BE2C (cell line): ENCODE results near the gene GSE1.

Source experiments
- DNase-seq: peaks from one replicate; pipeline ENCODE4 v3.0.0-alpha.2; 2020
- H3K27me3 ChIP-seq: fragments of 250-450 bp; sonication (Bioruptor Pico); 2 replicates; pipeline ENCODE4 v1.5.1; 2020; ENCODE audit warnings: mild to moderate bottlenecking
- H3K36me3 ChIP-seq: fragments of 250-450 bp; sonication (Bioruptor Pico); 2 replicates; pipeline ENCODE4 v1.5.1; 2020; ENCODE audit warnings: mild to moderate bottlenecking
- H3K4me1 ChIP-seq: fragments of 250-450 bp; sonication (Bioruptor Pico); 2 replicates; pipeline ENCODE4 v1.5.1; 2020
- H3K4me3 ChIP-seq: 2 replicates; pipeline ENCODE4 v1.5.1; 2011; ENCODE audit warnings: low read depth, low read length
- H3K9me3 ChIP-seq: fragments of 250-450 bp; sonication (Bioruptor Pico); 2 replicates; pipeline ENCODE4 v1.5.1; 2020
- TF ChIP-seq, protein P1 (sequence below): IDR thresholded peaks from 2 replicates; pipeline ENCODE4 v1.5.1; 2012; ENCODE audit warnings: mild to moderate bottlenecking, low read depth, low read length

Gene GSE1

DNA sequence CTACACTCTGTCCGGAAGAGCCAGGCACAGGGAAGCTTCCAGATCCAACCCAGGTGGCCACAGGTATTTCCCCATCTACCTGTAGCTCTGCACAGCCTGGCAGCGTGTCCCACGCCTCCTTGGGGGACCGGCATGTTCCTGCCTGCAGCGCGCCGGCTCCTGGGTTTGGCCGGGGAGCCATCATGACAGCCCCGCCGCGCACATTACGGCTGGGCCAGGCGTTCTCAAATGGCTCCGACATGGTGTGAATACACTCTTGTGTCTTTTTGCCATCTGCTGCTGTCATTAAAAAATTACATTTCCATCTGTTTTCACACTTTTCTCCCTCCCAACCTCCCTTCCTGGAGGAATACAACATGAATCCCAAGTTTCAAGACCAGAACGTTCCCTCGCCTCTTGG is 83.7 kb downstream of the GSE1 start:
- TF ChIP-seq, protein P1, sequence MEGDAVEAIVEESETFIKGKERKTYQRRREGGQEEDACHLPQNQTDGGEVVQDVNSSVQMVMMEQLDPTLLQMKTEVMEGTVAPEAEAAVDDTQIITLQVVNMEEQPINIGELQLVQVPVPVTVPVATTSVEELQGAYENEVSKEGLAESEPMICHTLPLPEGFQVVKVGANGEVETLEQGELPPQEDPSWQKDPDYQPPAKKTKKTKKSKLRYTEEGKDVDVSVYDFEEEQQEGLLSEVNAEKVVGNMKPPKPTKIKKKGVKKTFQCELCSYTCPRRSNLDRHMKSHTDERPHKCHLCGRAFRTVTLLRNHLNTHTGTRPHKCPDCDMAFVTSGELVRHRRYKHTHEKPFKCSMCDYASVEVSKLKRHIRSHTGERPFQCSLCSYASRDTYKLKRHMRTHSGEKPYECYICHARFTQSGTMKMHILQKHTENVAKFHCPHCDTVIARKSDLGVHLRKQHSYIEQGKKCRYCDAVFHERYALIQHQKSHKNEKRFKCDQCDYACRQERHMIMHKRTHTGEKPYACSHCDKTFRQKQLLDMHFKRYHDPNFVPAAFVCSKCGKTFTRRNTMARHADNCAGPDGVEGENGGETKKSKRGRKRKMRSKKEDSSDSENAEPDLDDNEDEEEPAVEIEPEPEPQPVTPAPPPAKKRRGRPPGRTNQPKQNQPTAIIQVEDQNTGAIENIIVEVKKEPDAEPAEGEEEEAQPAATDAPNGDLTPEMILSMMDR, result no peak
- H3K27me3 ChIP-seq, result no peaks in the 10 kb centered on the region
- no peaks in the 10 kb centered on the region for H3K36me3 ChIP-seq
- no peaks in the 10 kb centered on the region for H3K4me1 ChIP-seq
- H3K9me3 ChIP-seq, result no peaks in the 10 kb centered on the region
- no peak overlapping the region for H3K4me3 ChIP-seq
- DNase-seq, result no peak

DNA sequence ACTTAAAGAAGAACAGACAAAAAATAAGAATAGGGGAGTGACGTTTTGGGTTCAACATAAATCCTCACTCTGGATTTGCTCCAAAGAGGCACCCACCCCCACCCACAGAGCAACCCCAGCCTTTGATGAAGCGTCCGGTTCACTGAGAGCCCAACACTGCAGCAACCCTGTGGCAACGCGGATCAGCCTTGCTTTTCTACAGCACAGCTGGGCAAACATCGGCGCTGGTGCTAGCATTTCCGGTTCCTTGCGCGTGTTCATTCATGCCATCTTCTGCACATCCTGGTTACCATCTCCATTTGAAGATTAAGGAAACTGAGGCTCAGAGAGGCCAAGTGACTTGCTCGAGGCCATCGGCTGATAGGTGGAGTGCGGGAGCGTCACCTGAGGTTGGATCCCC is 84.3 kb downstream of the GSE1 start:
- no peaks in the 10 kb centered on the region for H3K9me3 ChIP-seq
- H3K4me1 ChIP-seq, result no peaks in the 10 kb centered on the region
- TF ChIP-seq, protein P1, result no peak
- no peak for DNase-seq
- no peak overlapping the region for H3K4me3 ChIP-seq
- H3K27me3 ChIP-seq, result no peaks in the 10 kb centered on the region
- H3K36me3 ChIP-seq, result no peaks in the 10 kb centered on the region

DNA sequence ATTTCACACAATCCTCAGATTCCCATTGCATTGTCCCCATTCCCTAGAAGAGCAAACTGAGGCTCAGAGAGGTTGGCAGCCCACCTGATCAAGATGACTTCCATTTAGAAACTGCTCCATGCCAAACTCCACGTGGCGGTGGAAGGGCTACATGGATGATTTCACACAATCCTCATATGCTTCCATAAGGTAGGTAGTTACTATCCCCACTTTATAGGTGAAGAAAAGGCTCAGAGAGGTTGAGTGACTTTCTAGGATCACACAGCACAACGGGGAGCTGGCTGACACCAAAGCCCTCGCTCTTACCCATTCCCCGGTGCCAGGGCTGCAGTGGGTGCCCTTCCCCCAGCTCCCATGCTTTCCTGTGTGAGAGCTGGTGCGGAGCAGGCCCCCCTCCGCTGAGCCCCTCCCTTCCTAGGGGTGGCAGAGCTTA is 85.4 kb downstream of the GSE1 start:
- Histone ChIP-seq H3K36me3 (no peaks in the 10 kb centered on the region), H3K9me3 (no peaks in the 10 kb centered on the region), H3K4me1 (no peaks in the 10 kb centered on the region), H3K27me3 (no peaks in the 10 kb centered on the region), H3K4me3 (no peak overlapping the region)
- DNase-seq, result no peak
- TF ChIP-seq, protein P1, result no peak

DNA sequence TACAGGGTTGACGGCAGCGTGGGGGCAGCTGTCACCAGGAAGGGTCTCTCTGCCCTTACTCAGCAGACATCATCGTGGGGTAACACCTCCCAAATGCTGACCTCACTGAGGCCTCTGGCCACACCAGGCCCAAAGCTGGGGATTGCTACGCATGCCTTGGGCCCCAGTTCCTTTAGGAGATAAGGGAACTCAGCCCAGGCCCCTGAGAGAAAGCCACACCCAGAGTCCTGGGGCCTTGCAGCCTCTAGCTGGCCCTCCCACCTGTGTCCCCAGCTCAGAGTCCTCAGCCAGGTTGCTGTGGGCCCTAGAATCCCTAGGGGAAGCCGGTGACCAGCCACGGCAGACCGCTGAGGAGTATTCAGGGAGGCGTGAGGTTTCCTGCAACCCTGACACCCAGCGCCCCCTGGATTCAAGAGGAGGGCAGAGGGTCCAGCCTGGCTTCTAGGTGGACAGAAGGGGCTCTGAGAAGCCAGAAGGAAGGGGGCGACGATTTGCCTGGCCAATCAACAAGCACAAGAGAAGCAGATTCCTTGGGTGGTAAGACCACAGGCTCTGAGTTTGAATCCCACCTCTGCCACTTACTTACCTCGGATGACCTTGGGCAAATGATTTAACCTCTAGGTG is 85.9 kb downstream of the GSE1 start:
- H3K9me3 ChIP-seq, result no peaks in the 10 kb centered on the region
- H3K27me3 ChIP-seq, result no peaks in the 10 kb centered on the region
- no peaks in the 10 kb centered on the region for H3K36me3 ChIP-seq
- no peaks in the 10 kb centered on the region for H3K4me1 ChIP-seq
- H3K4me3 ChIP-seq, result no peak overlapping the region
- TF ChIP-seq, protein P1, result no peak
- DNase-seq, result no peak

DNA sequence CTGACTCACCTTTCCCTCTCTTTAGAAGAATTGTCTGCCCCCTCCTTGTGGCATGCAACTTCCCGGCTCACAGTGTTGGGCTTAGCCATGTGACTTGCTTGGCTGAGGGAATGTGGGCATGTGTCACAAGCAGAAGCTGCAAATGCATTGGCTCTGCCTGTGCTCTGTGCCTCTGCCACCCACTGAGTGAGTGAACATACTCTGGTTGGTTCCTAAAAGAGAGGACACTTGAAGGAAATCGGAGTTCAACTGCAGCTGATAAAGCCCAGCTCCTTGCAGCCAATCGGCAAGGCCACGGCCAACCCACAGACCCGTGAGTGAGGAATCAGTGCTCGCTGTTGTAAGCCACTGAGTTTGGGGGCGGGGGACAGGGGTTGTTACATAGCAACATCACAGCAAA is 86.5 kb downstream of the GSE1 start:
- DNase-seq, result no peak
- no peaks in the 10 kb centered on the region for H3K36me3 ChIP-seq
- H3K4me3 ChIP-seq, result no peak overlapping the region
- no peaks in the 10 kb centered on the region for H3K9me3 ChIP-seq
- no peaks in the 10 kb centered on the region for H3K4me1 ChIP-seq
- TF ChIP-seq, protein P1, result no peak
- no peaks in the 10 kb centered on the region for H3K27me3 ChIP-seq

DNA sequence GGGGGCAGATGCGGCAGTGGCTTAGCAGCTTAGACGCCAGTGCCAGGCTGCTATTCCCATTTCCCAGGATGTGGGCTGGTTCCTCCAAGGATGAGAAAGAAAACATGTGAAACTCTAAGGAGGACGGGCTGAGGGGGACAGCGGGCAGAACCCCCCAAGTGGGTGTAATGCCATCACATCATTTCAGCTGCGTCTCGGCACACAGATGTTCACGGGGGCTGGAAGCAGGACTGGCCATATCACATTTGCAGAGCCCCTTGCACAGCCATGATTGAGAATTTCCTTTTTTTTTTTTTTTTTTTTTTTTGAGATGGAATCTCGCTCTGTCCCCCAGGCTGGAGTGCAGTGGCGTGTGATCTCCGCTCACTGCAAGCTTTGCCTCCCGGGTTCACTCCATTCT is 90.9 kb downstream of the GSE1 start:
- Histone ChIP-seq H3K27me3 (no peaks in the 10 kb centered on the region), H3K4me3 (no peak overlapping the region)
- TF ChIP-seq, protein P1, result no peak

More for the DNA sequence above, 90.9 kb downstream of the GSE1 start:
- no peaks in the 10 kb centered on the region for H3K4me1 ChIP-seq
- no peaks in the 10 kb centered on the region for H3K9me3 ChIP-seq
- H3K36me3 ChIP-seq, result no peaks in the 10 kb centered on the region
- DNase-seq, result no peak
